Spleen (tissue), 11 donors: ENCODE measurements around the gene PEAK1. TPM values are rescaled to one million over a fixed set of nuclear protein-coding genes. Genes with fewer than 3 reads are reported as not detected.
"Not testable (repeated sequence)": the region's sequence is repeated elsewhere in the genome, so short reads cannot be mapped to it uniquely, and the experiment has no call there.

Experiments
- DNase-seq: peaks from one replicate; pipeline ENCODE4 v3.0.0-alpha.2; 2020
- H3K27ac ChIP-seq, 8 donors: fragments of 200-600 bp; sonication (generic) in 7 of 8; 1 replicate in 4 of 8; 2 replicates in 4 of 8; pipeline versions ENCODE4 v1.5.0 to v1.8.0; 2016 to 2021; ENCODE audit warnings: inconsistent platforms in 4 of 8, mild to moderate bottlenecking in 4 of 8, moderate library complexity in 1 of 8
- H3K27me3 ChIP-seq, 7 donors: fragments of 200-600 bp; sonication (generic) in 6 of 7; replicated peaks in 1 of 7; 1 replicate in 4 of 7; 2 replicates in 3 of 7; pipeline versions ENCODE4 v1.5.0 to v1.8.0; 2016 to 2021; ENCODE audit warnings: inconsistent platforms in 3 of 7, mild to moderate bottlenecking in 1 of 7
- H3K36me3 ChIP-seq, 6 donors: fragments of 200-600 bp; sonication (generic) in 5 of 6; 1 replicate in 4 of 6; 2 replicates in 2 of 6; pipeline versions ENCODE4 v1.5.0 to v1.8.0; 2016 to 2021; ENCODE audit warnings: inconsistent platforms in 2 of 6
- H3K4me1 ChIP-seq, 6 donors: fragments of 200-600 bp; sonication (generic) in 5 of 6; 1 replicate in 3 of 6; 2 replicates in 3 of 6; pipeline versions ENCODE4 v1.5.0 to v1.8.0; 2016 to 2021; ENCODE audit warnings: inconsistent platforms in 3 of 6
- H3K4me3 ChIP-seq, 8 donors: fragments of 200-600 bp; sonication (generic) in 7 of 8; 1 replicate in 4 of 8; 2 replicates in 4 of 8; pipeline versions ENCODE4 v1.5.0 to v1.8.0; 2016 to 2021; ENCODE audit warnings: inconsistent platforms in 4 of 8, mild to moderate bottlenecking in 4 of 8, moderate library complexity in 2 of 8
- H3K9me3 ChIP-seq, 8 donors: fragments of 200-600 bp; sonication (generic) in 7 of 8; 1 replicate in 4 of 8; 2 replicates in 4 of 8; pipeline versions ENCODE4 v1.5.0 to v1.8.0; 2016 to 2021; ENCODE audit warnings: inconsistent platforms in 4 of 8
- CTCF ChIP-seq, 11 experiments: fragments of 200-600 bp in 7 of 11; fragments of 450-650 bp in 4 of 11; sonication (generic) in 4 of 11; IDR thresholded peaks in 8 of 11; conservative IDR thresholded peaks in 3 of 11; 1 replicate in 7 of 11; 2 replicates in 4 of 11; pipeline versions ENCODE4 v1.4.0 to v1.8.0; 2016 to 2021; ENCODE audit warnings: antibody characterized with exemption in 11 of 11, inconsistent platforms in 4 of 11, mild to moderate bottlenecking in 1 of 11
- POLR2A ChIP-seq, 3 donors: fragments of 450-650 bp; IDR thresholded peaks; one replicate each; pipeline ENCODE4 v1.5.1; 2017; ENCODE audit warnings: antibody characterized with exemption in 3 of 3, mild to moderate bottlenecking in 1 of 3
- POLR2AphosphoS5 ChIP-seq, 3 donors: sonication (generic); formaldehyde crosslinking; IDR thresholded peaks; one replicate each; pipeline ENCODE4 v1.5.1; 2017; ENCODE audit warnings: antibody characterized with exemption in 3 of 3
- WGBS, 5 donors: extraction: QIAGEN DNeasy Blood & Tissue Kit in 3 of 5; methylation state at CpG; one replicate each; pipeline versions ENCODE4 v1.1.5 to v1.1.7; 2013 to 2018; 5-methylcytosine and 5-hydroxymethylcytosine counted together
- intact Hi-C: fragments of 100-400 bp; cut with DNase I; formaldehyde crosslinking; loops from one replicate; pipeline ENCODE4 v1.15.0; 2023; ENCODE audit warnings: low total_unique reads
- polyA plus RNA-seq, 3 donors: library from polyadenylated mRNA; stranded (reverse); fragments of 200-250 nt; gene quantifications; one replicate each; pipeline ENCODE4 v1.2.1, GENCODE V29; 2013
- total RNA-seq, 7 donors: library from RNA; depleted of rRNA in 3 of 7; stranded (reverse); fragments of >200 nt in 3 of 7; fragmentation: NEBNext Ultra II Directional in 4 of 7; extraction: Animal tissue kit (Norgen Biotek cat#: 25700) in 4 of 7; gene quantifications; one replicate each; pipeline versions ENCODE4 v1.1.0 to v1.2.1, GENCODE V29; 2016 to 2021
- donor health status: healthy with polysubstance abuse.
- donor health status: DM: no; HTN: no; CAD: no; lungs with moderate emphysema.
- donor health status: DM: no; HTN: no; CAD: no.
- donor health status: Bipolar disorder and iron deficiency.
- donor health status: healthy.
- donor health status: DM: no; HTN: no; CAD: no.
- donor health status: DM: yes; HTN: yes; CAD: no.

The PEAK1 gene
- total and polyA plus RNA-seq, 10 donors = 5.0 to 415 (median 175) TPM

GRCh38 chr15:77412972-77413698 is 6.8 kb downstream of the PEAK1 start:
- TF ChIP-seq CTCF (IDR thresholded peaks at IDR 0.05 in 8 of 11, conservative IDR thresholded peaks at IDR 0.05 in 3 of 11) (no peak), POLR2A (IDR thresholded peaks at IDR 0.05) (no peak), POLR2AphosphoS5 (IDR thresholded peaks at IDR 0.05) (no peak)
- Histone ChIP-seq H3K9me3 (no peaks in the 10 kb centered on the region), H3K27me3 (no peaks in the 10 kb centered on the region), H3K4me3 (no peak overlapping the region), H3K4me1 (peaks cover 16 to 96% (median 51%) of the 10 kb centered on the region in 6 donors), H3K27ac (peak overlapping the region in 1 of 8 donors; percentile 4), H3K36me3 (no peaks in the 10 kb centered on the region)
- intact Hi-C loops = no loop called here
- no peak for DNase-seq
- WGBS, 5 donors = 51 to 70% (median 67%) methylated on average over 2 of the region's 2 CpGs

- 70 to 90% (median 79%) methylated on average over 3 of the region's 3 CpGs for WGBS, 5 donors
- peaks cover 16 to 90% (median 46%) of the 10 kb centered on the region in 6 donors for H3K4me1 ChIP-seq
- no peak overlapping the region for H3K4me3 ChIP-seq
- DNase-seq = no peak
- no peaks in the 10 kb centered on the region for H3K36me3 ChIP-seq
- TF ChIP-seq CTCF (IDR thresholded peaks at IDR 0.05 in 8 of 11, conservative IDR thresholded peaks at IDR 0.05 in 3 of 11) (no peak), POLR2A (IDR thresholded peaks at IDR 0.05) (no peak)
- intact Hi-C loops = no loop called here
- peak overlapping the region in 1 of 8 donors; percentile 7 for H3K27ac ChIP-seq
- H3K9me3 ChIP-seq = no peaks in the 10 kb centered on the region
- H3K27me3 ChIP-seq = no peaks in the 10 kb centered on the region
Measured at GRCh38 chr15:77411619-77411976, 8.3 kb downstream of the PEAK1 start.

- intact Hi-C loops = no loop called here
Measured at GRCh38 chr15:77410701-77411618, 8.9 kb downstream of the PEAK1 start.

GRCh38 chr15:77410157-77410500 is 9.8 kb downstream of the PEAK1 start:
- H3K36me3 ChIP-seq, intact Hi-C loops, H3K27me3 ChIP-seq, DNase-seq, H3K9me3 ChIP-seq: not testable (repeated sequence)
- Histone ChIP-seq H3K27ac (peak overlapping the region; percentile 30 to 83 (median 62)), H3K4me3 (peak overlapping the region in 2 of 8 donors; percentile 1 to 28), H3K4me1 (peaks cover 20 to 88% (median 48%) of the 10 kb centered on the region in 6 donors)
- WGBS, 5 donors = 88 to 95% (median 91%) methylated on average over 7 of the region's 7 CpGs

More at GRCh38 chr15:77410701-77411618, 8.9 kb downstream of the PEAK1 start:
- Histone ChIP-seq H3K4me1 (peaks cover 23 to 90% (median 48%) of the 10 kb centered on the region in 6 donors), H3K27ac (peak overlapping the region in 4 of 8 donors; percentile 66 to 83 (median 68)), H3K9me3 (no peaks in the 10 kb centered on the region), H3K4me3 (no peak overlapping the region), H3K36me3 (no peaks in the 10 kb centered on the region), H3K27me3 (no peaks in the 10 kb centered on the region)
- TF ChIP-seq CTCF (IDR thresholded peaks at IDR 0.05 in 8 of 11, conservative IDR thresholded peaks at IDR 0.05 in 3 of 11) (no peak), POLR2AphosphoS5 (IDR thresholded peaks at IDR 0.05) (no peak), POLR2A (IDR thresholded peaks at IDR 0.05) (no peak)
- DNase-seq = no peak
- WGBS, 5 donors = 78 to 84% (median 82%) methylated on average over 7 of the region's 7 CpGs
